GM19238 (cell line): Measurements from ENCODE around the gene COTL1.

Experiments
- DNase-seq: peaks from one replicate; pipeline ENCODE4 v3.0.0; 2011; ENCODE audit warnings: low spot score; ENCODE audit not compliant: insufficient read length

Gene COTL1

GRCh38 chr16:84597931-84598351 lies 19.9 kb downstream of the COTL1 start:
- no peak for DNase-seq

DNA sequence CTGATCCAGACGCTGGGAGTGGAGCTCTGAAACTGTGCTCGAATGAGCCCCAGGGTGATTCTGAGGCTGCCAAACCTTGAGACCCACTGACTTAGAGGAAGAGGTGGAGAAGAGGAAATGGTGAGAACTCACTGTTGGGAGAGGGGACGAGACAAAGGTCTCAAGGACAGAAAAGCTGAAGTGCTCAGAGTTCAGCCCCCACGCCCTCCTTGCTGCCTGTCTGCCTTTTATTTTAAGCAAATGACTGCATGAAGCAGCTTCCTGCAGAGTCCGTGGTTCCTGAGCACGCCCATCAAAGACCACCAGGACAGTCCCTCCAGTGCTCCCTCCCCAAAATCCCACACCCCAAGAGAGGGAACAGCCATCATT lies 20.4 kb downstream of the COTL1 start:
- DNase-seq: no peak

GRCh38 chr16:84596801-84597527 lies 20.9 kb downstream of the COTL1 start:
- no peak for DNase-seq

- no peak for DNase-seq
Measured at GRCh38 chr16:84596161-84596560, 21.7 kb downstream of the COTL1 start.

DNA sequence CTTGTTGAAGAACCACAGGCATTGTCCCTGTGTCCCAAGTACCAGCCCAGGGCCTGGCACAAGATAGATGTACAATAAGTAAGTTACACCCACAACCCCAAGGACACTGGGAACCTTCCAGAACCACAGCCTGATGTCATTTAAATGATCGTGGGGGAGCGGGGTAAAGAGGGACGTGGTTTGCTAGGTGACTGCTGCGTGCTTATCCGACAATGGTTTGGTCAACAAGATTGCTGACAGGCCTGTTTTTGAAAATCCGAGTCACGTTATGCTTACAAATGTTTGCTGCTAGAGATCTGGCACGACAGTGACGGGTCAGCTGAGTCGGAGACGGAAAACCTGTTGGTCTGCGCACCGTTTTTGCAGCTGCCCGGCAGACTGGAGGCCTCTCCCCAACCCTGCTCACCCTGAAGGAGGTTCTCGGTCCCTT lies 22.8 kb downstream of the COTL1 start:
- no peak for DNase-seq

DNA sequence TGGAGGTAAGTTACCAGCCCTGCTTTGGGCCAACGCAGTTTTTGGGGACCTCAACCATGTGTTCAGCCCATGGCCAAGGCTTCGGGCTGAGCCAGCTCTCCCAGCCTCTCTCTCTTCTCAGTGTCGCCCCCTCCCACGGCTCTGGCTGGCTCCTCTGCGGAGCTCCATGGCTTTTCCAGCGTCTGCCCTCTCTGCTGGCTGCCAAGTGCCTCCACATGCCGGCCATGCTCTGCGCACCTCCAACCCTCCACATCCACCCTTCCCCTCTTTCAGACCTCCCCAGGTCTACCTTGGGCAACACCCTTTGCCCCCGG lies 23.2 kb downstream of the COTL1 start:
- no peak for DNase-seq

DNA sequence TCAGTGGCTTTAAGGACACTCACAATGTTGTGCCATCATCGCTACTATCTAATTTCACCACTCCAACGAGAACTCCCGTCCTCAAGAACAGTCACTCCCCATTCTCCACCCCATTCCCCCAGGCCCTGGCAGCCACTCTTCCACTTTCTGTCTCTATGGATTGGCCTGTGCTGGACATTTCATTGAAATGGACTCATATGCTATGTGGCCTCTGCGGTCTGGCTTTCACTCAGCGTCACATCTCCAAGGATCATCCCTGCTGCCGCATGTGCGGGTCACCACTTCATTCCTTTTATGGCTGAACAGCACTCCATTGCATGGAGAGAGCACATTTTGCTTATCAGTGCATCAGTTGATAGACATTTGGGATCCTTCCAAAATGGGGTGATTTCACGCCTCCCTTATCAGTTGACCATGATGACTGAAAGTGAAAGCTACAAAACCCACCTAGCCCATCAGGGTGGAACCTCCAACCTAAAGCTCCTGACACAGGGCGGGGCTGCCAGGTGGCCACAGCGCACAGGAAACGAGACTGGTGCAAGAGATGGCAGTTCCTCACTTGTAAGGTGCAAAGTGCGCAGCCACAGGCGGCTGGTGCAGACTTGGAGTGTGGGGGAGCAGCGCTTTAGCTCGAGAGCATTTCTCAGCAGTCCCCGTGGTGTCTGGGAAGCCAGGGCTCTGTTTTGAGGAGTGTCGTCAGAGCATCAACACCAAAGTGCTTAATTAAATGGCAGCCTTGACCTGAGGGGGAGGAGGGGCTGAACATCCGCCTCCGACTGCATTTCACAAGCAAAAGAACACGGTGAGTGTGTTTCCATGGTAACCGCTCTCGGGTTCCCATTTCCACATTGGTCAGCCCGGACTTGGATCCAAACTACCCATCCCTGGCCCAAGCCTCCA lies 23.8 kb downstream of the COTL1 start:
- peak; percentile 85 for DNase-seq

DNA sequence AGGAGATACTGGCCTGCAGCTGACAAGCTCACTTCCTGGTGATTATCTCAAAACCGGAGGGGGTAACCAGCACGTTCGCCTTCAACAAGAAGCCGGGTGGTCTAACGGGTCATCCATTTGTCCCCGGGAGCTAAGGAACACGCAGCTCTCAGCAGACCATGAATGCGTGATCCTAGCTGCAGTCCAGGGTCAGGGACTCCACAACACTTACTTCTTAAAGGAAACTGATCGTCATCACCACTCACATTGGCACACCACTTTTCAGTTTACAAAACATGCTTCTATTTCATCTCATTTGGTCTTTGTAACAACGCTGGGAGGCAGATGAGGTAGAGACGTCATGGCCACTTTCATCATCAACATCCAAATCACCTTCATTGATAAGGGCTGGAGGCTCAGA lies 25.2 kb downstream of the COTL1 start:
- DNase-seq: no peak

GRCh38 chr16:84589975-84590719 lies 27.7 kb downstream of the COTL1 start:
- DNase-seq: no peak

DNA sequence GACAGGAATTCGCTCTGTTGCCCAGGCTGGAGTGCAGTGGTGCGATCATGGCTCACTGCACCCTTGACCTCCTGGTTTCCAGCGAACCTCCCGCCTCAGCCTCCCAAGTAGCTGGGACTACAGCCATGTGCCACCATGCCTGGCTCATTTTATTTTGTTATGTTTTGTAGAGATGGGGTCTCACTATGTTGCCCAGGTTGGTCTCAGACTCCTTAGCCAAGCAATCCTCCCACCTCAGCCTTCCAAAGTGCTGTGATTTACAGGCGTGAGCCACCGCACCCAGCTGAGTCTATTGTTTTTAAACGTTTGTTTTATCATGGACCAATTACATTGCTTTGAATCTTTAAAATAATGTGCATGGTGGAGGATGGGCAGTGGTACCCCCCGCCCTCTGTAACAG lies 28.9 kb downstream of the COTL1 start:
- no peak for DNase-seq

DNA sequence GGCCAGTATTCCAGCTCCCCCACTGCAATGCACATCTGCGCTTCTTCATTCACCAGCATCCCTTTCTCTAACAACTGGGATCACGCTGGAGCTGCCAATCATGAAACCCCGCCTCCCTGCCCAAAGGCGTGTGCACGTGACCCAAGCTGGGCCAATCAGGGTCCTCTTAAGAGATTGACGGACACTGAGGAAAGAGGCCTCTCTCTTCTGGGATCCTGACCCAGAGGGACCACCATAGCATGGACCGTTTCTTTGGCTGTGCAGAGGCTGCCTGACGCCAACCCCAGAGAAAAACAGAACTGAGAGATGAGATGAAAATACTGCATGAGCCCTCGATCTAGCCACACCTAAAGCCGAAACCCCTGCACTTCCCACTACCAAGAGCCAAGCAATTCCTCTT lies 32.0 kb downstream of the COTL1 start:
- DNase-seq: peak; percentile 54

DNA sequence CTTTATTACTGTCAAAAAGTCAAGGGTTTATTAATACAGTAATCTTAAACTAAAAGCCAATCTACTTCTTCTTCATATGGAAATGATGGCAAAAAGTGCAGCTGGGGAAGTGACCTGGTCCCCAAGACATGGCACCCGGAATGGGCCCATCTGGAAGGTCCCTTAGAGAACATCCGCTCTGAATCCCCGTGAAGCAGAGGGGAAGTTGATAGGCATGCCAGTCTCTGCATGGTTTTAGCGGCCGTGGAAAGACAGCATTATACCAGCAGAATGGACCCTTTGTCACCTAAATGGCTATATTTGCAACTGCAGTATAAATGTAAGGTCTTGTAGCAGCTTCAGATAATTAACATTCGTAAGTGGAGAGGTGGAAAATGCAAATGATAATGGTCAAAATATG lies 32.4 kb downstream of the COTL1 start:
- no peak for DNase-seq

DNA sequence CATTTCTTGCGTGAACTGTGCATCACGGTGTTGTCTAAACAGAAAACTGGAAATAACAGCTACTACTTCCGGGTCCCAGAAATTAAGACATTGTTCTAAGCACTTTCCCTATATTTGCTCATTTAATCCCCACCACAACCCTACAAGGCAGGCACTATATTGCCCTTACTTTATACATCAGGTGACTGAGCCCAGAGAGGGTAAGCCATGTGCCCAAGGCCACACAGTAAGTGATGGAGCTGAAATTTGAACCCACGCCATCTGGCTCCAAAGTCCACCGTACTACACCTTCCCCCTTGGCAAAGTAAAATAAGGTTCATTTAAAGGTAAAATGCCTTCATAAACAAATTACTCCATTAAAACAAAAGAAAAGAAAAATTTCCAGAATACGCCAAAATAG lies 33.2 kb downstream of the COTL1 start:
- no peak for DNase-seq

- no peak for DNase-seq
Measured at GRCh38 chr16:84583995-84584394, 33.9 kb downstream of the COTL1 start.

DNA sequence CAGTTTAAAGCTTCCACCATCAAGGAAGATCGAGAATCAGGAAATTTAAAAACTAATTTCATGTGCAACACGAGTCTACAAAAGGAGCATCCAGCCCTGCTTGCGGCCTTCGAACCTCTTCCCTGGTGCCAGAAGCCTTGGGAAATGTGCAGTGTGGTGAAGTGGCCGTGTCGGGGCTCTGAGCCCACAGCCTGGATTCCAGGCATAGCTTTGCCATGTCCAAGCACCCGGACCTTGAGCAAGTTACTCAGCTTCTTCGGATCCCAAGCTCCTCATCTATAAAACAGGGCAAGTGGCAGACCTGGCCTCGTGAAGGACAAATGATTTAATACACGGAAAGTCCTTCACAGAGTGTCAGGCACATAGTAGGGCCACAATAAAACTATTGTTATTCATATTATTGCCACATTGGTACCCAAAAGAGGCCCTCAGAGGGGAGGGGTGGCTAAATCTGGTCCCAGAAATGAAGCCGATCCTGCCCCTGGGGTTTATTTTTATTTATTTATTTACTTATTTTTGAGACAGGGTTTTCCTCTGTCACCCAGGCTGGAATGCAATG lies 34.8 kb downstream of the COTL1 start:
- DNase-seq: no peak

DNA sequence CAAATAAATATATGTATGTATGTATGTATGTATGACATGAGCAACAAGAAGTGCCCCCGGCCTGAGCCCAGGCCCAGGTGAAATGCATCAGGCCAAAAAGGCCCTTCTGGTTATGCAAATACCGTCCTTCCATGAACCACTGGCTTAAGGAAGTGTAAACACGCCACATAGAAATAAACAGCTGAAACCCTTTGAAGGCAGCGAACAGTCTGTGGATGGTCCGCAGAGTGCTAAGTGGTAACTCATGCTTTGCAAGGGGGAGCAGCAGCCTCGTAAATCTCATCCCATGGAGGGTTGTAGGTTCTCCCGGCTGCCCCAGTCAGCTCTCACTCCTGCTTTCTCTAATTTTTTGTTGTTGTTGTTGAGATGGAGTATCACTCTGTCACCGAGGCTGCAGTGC lies 36.7 kb downstream of the COTL1 start:
- no peak for DNase-seq

- no peak for DNase-seq
Measured at GRCh38 chr16:84579936-84580335, 37.9 kb downstream of the COTL1 start.

GRCh38 chr16:84578538-84579126 lies 39.2 kb downstream of the COTL1 start:
- no peak for DNase-seq

DNA sequence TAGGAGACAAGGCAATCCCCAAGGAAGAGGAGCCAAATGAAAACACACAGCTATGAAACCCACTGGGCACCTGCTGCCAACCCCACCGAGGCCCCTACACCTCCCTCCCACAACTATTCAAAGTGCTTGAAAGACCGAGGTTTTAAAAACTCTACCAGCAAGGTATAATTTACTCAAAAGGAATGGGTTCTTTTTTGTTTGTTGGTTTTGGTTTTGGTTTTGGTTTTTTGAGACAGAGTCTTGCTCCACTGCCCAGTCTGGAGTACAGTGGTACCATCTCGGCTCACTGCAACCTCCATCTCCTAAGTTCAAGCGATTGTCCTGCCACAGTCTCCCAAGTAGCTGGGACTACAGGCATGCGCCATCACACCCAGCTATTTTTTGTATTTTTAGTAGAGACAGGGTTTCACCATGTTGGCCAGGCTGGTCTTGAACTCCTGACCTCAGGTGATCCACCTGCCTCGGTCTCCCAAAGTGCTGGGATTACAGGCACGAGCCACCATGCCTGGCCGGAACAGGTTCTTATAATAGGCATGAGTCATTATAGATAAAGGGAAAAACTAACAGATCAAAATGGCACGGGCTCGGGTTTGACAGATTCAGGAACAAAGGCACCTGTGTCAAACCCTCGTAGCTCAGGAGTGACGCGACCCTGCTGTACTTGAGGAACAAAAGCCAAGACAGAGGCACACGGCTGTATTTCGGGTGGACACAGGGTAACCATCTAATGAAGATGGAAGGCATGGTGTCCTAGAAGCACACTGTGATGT lies 40.7 kb downstream of the COTL1 start:
- no peak for DNase-seq

DNA sequence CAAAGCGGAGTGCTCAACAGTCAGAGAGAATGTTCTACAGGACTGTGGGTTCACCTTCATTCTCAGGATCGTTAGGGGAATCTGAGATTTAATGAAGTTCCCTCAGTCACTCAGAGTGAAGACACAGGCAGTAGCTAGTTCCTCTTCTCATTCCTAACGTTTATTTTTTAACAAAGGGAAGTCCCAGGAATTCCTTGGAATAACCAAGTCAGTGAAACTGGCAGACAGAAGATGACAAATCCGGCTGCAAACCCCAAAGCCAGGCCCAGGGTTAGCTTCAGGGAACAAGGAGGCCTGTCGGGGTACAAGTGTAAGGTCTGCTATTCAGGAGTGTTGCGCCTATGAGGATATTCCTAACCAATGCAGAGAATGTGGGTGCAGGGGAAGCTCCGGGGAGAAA lies 42.0 kb downstream of the COTL1 start:
- DNase-seq: no peak

DNA sequence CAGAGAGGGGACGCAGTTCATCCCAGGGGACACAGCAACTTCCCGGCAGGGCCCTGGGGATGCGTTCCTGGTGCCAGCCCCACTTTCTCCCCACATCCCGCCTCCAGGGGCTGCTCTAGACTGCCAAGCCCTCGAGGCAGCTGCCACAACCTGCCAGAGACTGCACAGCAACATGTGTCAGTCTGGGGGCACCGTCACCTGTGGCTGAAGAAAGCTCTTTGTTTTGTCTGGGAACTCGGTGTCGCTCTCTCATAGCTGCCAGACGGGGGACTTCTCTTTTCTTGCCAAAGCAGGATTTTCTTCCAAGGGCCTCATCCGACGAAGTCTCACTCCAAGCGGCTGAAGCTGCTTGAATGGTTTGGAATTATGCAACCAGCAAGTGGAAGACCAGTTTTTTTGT lies 43.7 kb downstream of the COTL1 start:
- no peak for DNase-seq
